Uterus (tissue), 4 donors: ENCODE results near the gene PRRT4. TPM values are rescaled to one million over a fixed set of nuclear protein-coding genes. Genes with fewer than 3 reads are reported as not detected.

Experiments used
- DNase-seq, 2 donors: peaks; one replicate each; pipeline ENCODE4 v3.0.0-alpha.2; 2019 to 2020
- H3K27ac ChIP-seq, 2 donors: fragments of 200-600 bp; sonication (generic); 1 replicate in 1 of 2; 2 replicates in 1 of 2; pipeline ENCODE4 v1.5.1; 2016 to 2018
- H3K27me3 ChIP-seq, 2 donors: fragments of 200-600 bp; sonication (generic); one replicate each; pipeline ENCODE4 v1.5.1; 2018 to 2019; ENCODE audit warnings: control low read depth in 1 of 2
- H3K36me3 ChIP-seq, 2 donors: fragments of 200-600 bp; sonication (generic); one replicate each; pipeline ENCODE4 v1.5.1; 2019; ENCODE audit warnings: control low read depth in 1 of 2
- H3K4me1 ChIP-seq, 2 donors: fragments of 200-600 bp; sonication (generic); one replicate each; pipeline ENCODE4 v1.5.1; 2018 to 2019; ENCODE audit warnings: control low read depth in 1 of 2
- H3K4me3 ChIP-seq, 2 donors: fragments of 200-600 bp; sonication (generic); 1 replicate in 1 of 2; 2 replicates in 1 of 2; pipeline ENCODE4 v1.5.1; 2018 to 2019; ENCODE audit warnings: mild to moderate bottlenecking in 1 of 2
- H3K9me3 ChIP-seq, 2 donors: fragments of 200-600 bp; sonication (generic); one replicate each; pipeline ENCODE4 v1.5.1; 2019; ENCODE audit warnings: control low read depth in 1 of 2
- POLR2A ChIP-seq, 2 donors: fragments of 450-650 bp; IDR thresholded peaks; one replicate each; pipeline ENCODE4 v1.6.1; 2016; ENCODE audit warnings: antibody characterized with exemption in 2 of 2, mild to moderate bottlenecking in 1 of 2, moderate library complexity in 1 of 2
- intact Hi-C: fragments of 100-400 bp; cut with DNase I; formaldehyde crosslinking; loops from one replicate; pipeline ENCODE4 v1.15.1; 2023; ENCODE audit warnings: low total_unique reads
- total RNA-seq, 4 donors: library from RNA; depleted of rRNA in 3 of 4; stranded (reverse); fragments of >200 nt in 3 of 4; gene quantifications; one replicate each; pipeline versions ENCODE4 v1.1.0 to v1.2.4, GENCODE V29; 2014 to 2023
- TF ChIP-seq, protein P1 (sequence below), 4 experiments: fragments of 200-600 bp in 2 of 4; fragments of 450-650 bp in 2 of 4; sonication (generic) in 2 of 4; IDR thresholded peaks; one replicate each; pipeline ENCODE4 v1.5.1; 2016 to 2019; ENCODE audit warnings: antibody characterized with exemption in 4 of 4, mild to moderate bottlenecking in 2 of 4, moderate library complexity in 1 of 4
- donor health status: DM: yes; HTN: yes; CAD: no.

PRRT4 gene
- total RNA-seq, 4 donors from 2014 or later: 1.3 to 1.7 TPM; not detected in 2

DNA sequence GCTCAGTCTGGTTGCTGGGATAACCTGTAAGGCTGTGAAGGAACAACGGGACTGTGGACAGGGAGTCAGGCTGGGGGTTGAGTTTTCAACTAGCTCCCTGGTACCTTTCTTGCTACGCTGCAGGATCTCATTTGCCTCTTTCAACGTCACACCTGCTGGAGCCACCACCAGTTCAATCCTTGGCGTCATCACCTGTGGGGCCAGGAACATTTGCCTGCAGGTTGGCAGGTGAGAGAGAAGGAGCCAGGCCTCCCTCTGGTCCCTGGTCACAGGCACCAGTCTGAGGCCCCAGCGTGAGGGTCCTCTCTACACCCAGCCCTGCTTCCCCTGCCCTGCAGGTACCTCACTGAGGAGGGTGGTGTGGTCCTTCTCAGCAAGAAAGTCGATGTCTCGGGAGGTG, 38.5 kb upstream of the PRRT4 start:
- DNase-seq: no peak
- Histone ChIP-seq H3K27me3 (no peaks in the 10 kb centered on the region), H3K9me3 (no peaks in the 10 kb centered on the region), H3K36me3 (no peaks in the 10 kb centered on the region), H3K27ac (no peak overlapping the region), H3K4me3 (no peak overlapping the region), H3K4me1 (peaks cover 0 to 4% of the 10 kb centered on the region in 2 donors)
- intact Hi-C loops: no loop called here
- no peak for TF ChIP-seq POLR2A (IDR thresholded peaks at IDR 0.05)
- TF ChIP-seq, protein P1, sequence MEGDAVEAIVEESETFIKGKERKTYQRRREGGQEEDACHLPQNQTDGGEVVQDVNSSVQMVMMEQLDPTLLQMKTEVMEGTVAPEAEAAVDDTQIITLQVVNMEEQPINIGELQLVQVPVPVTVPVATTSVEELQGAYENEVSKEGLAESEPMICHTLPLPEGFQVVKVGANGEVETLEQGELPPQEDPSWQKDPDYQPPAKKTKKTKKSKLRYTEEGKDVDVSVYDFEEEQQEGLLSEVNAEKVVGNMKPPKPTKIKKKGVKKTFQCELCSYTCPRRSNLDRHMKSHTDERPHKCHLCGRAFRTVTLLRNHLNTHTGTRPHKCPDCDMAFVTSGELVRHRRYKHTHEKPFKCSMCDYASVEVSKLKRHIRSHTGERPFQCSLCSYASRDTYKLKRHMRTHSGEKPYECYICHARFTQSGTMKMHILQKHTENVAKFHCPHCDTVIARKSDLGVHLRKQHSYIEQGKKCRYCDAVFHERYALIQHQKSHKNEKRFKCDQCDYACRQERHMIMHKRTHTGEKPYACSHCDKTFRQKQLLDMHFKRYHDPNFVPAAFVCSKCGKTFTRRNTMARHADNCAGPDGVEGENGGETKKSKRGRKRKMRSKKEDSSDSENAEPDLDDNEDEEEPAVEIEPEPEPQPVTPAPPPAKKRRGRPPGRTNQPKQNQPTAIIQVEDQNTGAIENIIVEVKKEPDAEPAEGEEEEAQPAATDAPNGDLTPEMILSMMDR (IDR thresholded peaks at IDR 0.05): no peak

GRCh38 chr7:128398841-128399135, 37.3 kb upstream of the PRRT4 start:
- intact Hi-C loops: no loop called here
- no peak overlapping the region for H3K4me3 ChIP-seq
- H3K36me3 ChIP-seq: no peaks in the 10 kb centered on the region
- DNase-seq: no peak
- no peaks in the 10 kb centered on the region for H3K4me1 ChIP-seq
- no peaks in the 10 kb centered on the region for H3K27me3 ChIP-seq
- no peak overlapping the region for H3K27ac ChIP-seq
- no peaks in the 10 kb centered on the region for H3K9me3 ChIP-seq
- no peak for TF ChIP-seq POLR2A (IDR thresholded peaks at IDR 0.05)
- TF ChIP-seq, protein P1 (IDR thresholded peaks at IDR 0.05): no peak

- intact Hi-C loops: no loop called here
- no peak for TF ChIP-seq POLR2A (IDR thresholded peaks at IDR 0.05)
- TF ChIP-seq, protein P1 (IDR thresholded peaks at IDR 0.05): peak; percentile 83 to 94 (median 90)
Measured at GRCh38 chr7:128398016-128398840, 36.7 kb upstream of the PRRT4 start.

GRCh38 chr7:128396357-128396756, 34.9 kb upstream of the PRRT4 start:
- Histone ChIP-seq H3K27me3 (no peaks in the 10 kb centered on the region), H3K36me3 (no peaks in the 10 kb centered on the region), H3K9me3 (no peaks in the 10 kb centered on the region), H3K4me3 (no peak overlapping the region), H3K27ac (no peak overlapping the region), H3K4me1 (no peaks in the 10 kb centered on the region)
- no peak for DNase-seq
- TF ChIP-seq, protein P1 (IDR thresholded peaks at IDR 0.05): no peak
- TF ChIP-seq POLR2A (IDR thresholded peaks at IDR 0.05): no peak
- intact Hi-C loops: no loop called here

More at GRCh38 chr7:128398016-128398840, 36.7 kb upstream of the PRRT4 start:
- Histone ChIP-seq H3K4me1 (no peaks in the 10 kb centered on the region), H3K36me3 (no peaks in the 10 kb centered on the region), H3K9me3 (no peaks in the 10 kb centered on the region), H3K27ac (no peak overlapping the region), H3K4me3 (no peak overlapping the region), H3K27me3 (no peaks in the 10 kb centered on the region)
- peak; percentile 57 to 59 for DNase-seq

DNA sequence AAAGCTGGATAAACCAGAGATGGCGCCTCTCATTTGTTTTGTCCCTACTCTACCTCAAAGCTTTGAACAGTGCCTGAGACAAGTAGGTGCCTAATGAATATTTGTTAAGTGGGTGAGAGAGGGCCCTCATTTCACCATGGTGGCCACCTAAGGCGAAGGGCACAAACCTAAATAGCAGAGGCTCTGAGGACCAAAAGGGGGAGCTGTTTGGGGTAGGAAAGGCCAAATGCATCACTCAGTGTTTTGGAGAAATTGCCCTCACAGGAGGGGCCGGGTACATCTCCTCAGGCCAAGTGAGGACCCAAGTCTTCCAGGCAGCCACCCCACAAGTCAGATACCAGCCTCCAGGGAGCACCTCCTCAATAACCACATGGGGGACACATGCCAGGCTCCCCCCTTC, 34.3 kb upstream of the PRRT4 start:
- no peak for DNase-seq
- Histone ChIP-seq H3K27me3 (no peaks in the 10 kb centered on the region), H3K4me3 (no peak overlapping the region), H3K9me3 (no peaks in the 10 kb centered on the region), H3K27ac (no peak overlapping the region), H3K4me1 (no peaks in the 10 kb centered on the region), H3K36me3 (no peaks in the 10 kb centered on the region)
- no peak for TF ChIP-seq POLR2A (IDR thresholded peaks at IDR 0.05)
- TF ChIP-seq, protein P1 (IDR thresholded peaks at IDR 0.05): no peak
- intact Hi-C loops: no loop called here
